RWPE1 (cell line): ENCODE results near the gene TGFBI.

Experiments used
- CTCF ChIA-PET: fragments of 350-600 bp; sonication (Branson Sonifier 250); formaldehyde crosslinking; extraction: SDS; loops from one replicate; lab custom pipeline; 2021; lab: Yijun Ruan, JAX
- POLR2A ChIA-PET: fragments of 400-600 bp; formaldehyde crosslinking; extraction: SDS; loops from one replicate; lab custom pipeline; 2020; ENCODE audit warnings: antibody characterized with exemption; ENCODE audit not compliant: low non-redundant PET; lab: Yijun Ruan, JAX
- DNase-seq: peaks from one replicate; pipeline ENCODE4 v3.0.0; 2012; ENCODE audit warnings: low spot score
- H3K27ac ChIP-seq: fragments of 450-650 bp; 2 replicates; pipeline ENCODE4 v1.5.1; 2017
- TF ChIP-seq, protein P1 (sequence below): fragments of 450-650 bp; conservative IDR thresholded peaks from 2 replicates; pipeline ENCODE4 v1.5.1; 2017; ENCODE audit warnings: low read depth, mild to moderate bottlenecking

Gene TGFBI

DNA sequence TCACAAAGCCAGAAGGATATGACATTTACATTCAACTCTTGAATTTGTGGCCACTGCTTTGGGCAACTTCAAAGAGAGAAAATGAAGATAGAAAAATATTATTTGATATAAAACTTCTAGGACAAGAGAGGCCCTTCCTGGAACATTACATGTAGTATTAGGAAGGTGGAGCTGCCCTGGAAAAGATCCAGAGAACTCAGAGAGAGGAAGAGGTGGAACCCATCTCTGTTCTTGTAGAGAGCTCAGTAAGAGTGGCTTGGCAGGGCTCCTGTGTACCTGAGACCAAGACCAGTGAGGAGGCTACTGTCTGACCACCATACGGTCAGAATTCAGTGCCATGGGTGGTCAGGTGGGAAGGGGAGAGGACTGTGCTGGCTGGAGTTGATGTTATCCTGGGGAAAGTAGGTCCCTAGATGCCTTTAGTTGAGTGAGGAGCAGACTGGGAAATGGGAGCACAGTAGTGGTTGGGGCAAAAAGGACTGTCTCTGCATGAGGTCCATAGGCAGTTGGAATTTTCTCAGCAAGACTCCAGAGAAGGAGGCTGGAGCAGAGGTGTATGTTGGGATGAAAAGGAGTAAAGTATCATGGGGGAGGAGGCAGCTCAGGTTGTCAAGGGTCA is 7.6 kb downstream of the TGFBI start:
- POLR2A ChIA-PET = no interaction called here
- peak overlapping the region; percentile 89 for H3K27ac ChIP-seq
- TF ChIP-seq, protein P1, sequence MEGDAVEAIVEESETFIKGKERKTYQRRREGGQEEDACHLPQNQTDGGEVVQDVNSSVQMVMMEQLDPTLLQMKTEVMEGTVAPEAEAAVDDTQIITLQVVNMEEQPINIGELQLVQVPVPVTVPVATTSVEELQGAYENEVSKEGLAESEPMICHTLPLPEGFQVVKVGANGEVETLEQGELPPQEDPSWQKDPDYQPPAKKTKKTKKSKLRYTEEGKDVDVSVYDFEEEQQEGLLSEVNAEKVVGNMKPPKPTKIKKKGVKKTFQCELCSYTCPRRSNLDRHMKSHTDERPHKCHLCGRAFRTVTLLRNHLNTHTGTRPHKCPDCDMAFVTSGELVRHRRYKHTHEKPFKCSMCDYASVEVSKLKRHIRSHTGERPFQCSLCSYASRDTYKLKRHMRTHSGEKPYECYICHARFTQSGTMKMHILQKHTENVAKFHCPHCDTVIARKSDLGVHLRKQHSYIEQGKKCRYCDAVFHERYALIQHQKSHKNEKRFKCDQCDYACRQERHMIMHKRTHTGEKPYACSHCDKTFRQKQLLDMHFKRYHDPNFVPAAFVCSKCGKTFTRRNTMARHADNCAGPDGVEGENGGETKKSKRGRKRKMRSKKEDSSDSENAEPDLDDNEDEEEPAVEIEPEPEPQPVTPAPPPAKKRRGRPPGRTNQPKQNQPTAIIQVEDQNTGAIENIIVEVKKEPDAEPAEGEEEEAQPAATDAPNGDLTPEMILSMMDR = no peak
- DNase-seq = no peak
- CTCF ChIA-PET = interaction anchor here (0.7 kb wide), 1 partner anchor 104 kb away, joined by 3 read pairs; no protein-coding TSS in a partner anchor

DNA sequence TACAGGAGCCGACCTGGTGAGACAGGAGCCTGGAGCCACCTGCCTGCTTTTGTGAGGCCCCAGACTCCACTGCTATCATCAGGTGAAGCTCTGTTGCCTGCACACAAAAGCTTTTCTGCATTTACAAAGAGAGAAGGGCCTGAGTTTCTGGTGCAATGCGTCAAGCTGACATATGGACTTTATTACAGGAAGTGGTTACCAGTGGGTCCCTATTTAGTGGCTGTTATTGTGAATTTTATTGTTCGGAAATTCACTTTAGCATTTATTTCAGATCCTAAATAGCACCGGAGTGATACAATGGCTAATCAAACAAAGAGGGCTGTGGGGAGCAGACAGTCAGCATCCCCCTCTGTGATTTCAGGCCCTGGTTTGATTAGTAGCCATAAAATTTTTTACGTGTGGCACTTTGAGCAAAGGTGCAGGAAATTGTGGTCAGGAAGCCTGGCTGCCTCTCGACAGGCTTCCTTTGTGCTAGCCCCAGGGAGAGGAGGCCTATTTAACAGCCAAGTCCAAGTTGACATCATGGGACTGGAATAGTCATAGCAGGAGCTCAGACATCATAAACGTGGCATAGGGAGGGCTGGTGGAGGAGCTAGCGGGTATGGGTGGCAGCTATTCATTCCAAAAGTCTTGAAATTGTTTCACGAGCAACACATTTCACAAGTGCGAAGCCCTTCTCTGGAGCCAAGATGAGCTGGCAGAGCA is 8.4 kb downstream of the TGFBI start:
- ChIA-PET CTCF (no interaction called here), POLR2A (no interaction called here)
- peak overlapping the region; percentile 89 for H3K27ac ChIP-seq
- DNase-seq = no peak
- TF ChIP-seq, protein P1 = no peak

DNA sequence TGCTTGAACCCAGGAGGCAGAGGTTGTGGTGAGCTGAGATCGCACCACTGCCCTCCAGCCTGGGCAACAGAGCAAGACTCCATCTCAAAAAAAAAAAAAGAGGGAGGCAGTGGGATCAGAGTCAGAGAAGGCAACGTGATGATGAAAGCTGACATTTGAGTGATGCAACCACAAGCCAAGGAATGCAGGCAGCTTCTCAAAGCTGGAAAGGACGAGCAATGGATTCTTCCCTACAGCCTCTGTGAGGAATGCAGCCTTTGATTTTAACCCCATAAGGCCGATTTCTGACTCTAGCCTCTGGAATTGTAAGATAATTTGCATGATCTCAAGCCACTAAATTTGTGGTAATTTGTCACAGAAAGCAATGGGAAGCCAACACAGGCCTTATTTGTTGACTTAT is 9.8 kb downstream of the TGFBI start:
- TF ChIP-seq, protein P1 = no peak
- CTCF ChIA-PET = interaction anchor here (0.6 to 1.0 kb wide), 3 partner anchors 15 to 218 kb away, joined by 3 to 4 read pairs (median 3); no protein-coding TSS in a partner anchor
- peak overlapping the region; percentile 89; the same call in 1 of the 2 replicates for H3K27ac ChIP-seq
- POLR2A ChIA-PET = no interaction called here
- no peak for DNase-seq

DNA sequence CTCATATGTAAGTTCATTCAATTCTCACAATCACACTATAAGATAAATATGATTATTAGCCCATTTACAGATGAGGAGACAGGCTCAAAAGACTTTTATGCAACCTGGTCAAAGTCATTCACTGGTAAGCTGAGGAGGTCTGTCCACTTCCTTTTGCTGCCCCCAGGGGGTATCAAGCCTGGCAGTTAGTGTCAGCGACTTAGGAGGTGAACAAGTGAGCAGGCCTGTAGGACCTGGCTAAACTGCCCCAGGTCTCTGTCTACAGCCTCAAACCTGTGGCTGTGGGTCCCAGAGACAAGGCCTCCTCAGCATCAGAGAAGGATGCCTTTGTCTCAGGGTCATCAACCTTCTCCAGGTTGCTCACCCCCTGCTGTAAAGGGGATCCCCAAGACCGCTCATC is 10.4 kb downstream of the TGFBI start:
- ChIA-PET CTCF (interaction anchor here (0.6 to 1.0 kb wide), 3 partner anchors 14 to 219 kb away, joined by 3 to 4 read pairs (median 3); no protein-coding TSS in a partner anchor), POLR2A (no interaction called here)
- TF ChIP-seq, protein P1 = no peak
- peak overlapping the region; percentile 55 for H3K27ac ChIP-seq
- no peak for DNase-seq

DNA sequence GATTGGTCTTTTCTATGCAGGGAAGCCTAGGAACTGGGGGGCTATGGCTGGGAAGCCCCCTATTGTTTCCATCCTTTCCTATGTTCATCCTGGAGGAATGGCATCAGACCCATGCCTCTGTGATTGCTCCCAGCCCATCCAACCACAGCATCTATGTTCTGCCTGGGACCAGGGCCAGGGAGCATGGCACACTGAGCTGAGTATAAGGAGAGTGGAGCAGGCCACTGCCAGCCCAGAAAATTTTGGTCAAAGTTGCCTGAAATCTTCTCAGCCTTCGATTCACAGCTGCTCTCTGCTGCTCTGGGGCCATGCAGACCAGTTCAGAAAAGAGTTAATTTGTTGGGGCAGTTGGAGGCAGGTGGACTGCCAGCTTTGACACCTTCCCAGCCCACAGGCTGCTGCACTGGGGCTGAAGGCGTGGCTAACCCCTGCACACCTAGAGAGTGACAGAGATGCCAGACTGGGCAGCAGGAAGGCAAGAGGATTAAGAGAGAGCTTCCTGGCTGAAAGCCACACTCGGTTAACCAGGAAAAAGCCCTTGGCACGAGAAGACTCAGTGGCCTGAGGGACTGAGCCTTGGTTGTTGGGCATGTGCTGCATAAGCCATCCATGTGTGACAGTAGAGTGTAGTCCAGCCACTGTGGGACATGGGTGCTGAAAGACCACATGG is 12.1 kb downstream of the TGFBI start:
- no peak for DNase-seq
- ChIA-PET CTCF (interaction anchor here (0.6 to 1.6 kb wide), 3 partner anchors 12 to 1178 kb away, joined by 3 to 5 read pairs (median 3); no protein-coding TSS in a partner anchor), POLR2A (no interaction called here)
- peak overlapping the region; percentile 64 for H3K27ac ChIP-seq
- TF ChIP-seq, protein P1 = no peak

DNA sequence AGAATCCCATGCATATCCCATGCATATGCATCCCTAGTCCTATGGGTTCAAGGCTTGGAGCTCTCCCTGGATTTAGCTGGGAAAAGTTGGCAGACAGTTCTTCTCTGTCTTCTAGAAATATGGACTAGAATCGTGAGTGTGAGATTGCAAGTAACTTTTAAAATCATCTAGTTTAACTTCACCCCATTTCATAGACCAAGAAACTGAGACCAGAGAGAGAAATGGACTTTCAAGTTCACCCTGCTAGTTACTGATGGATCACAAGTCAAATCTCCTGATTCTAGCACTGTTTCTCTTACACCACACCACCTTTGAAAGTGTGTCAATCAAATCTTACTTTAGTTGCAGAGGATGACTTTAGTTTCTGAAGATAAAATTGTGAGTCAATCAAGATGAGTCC is 13.4 kb downstream of the TGFBI start:
- DNase-seq = no peak
- ChIA-PET CTCF (no interaction called here), POLR2A (no interaction called here)
- no peak overlapping the region for H3K27ac ChIP-seq
- TF ChIP-seq, protein P1 = no peak
